A549 (cell line): Measurements from ENCODE around the gene CPT1A. TPM values are rescaled to one million over a fixed set of nuclear protein-coding genes. Genes with fewer than 3 reads are reported as not detected.
A peak's percentile ranks its signal among the peaks of the same experiment; 100 is the strongest.
"Not testable (repeated sequence)": the region's sequence is repeated elsewhere in the genome, so short reads cannot be mapped to it uniquely, and the experiment has no call there.

Experiments used
- ATAC-seq, 2 experiments: fragments of 200-7000 bp in 1 of 2; fragments of >200 bp in 1 of 2; cut with Nextera tagmentation in 1 of 2; cut with Tn5 transposase in 1 of 2; 3 replicates each; pipeline versions ENCODE4 v1.8.0 to v1.9.1; 2018 to 2020; ENCODE audit warnings: mild to moderate bottlenecking in 1 of 2, moderate library complexity in 1 of 2
- CTCF ChIA-PET: fragments of 300-600 bp; sonication (Branson Sonifier 250); formaldehyde crosslinking; extraction: SDS; loops from one replicate; lab custom pipeline; 2021; ENCODE audit warnings: antibody characterized with exemption, inconsistent platforms; lab: Yijun Ruan, JAX
- POLR2A ChIA-PET: fragments of 350-600 bp; formaldehyde crosslinking; extraction: SDS; loops from one replicate; lab custom pipeline; 2021; ENCODE audit warnings: antibody characterized with exemption, inconsistent platforms; lab: Yijun Ruan, JAX
- DNase-seq, 2 experiments: peaks; one replicate each; pipeline versions ENCODE4 v3.0.0 to v3.0.0-alpha.2; 2011 to 2016; ENCODE audit warnings: low read depth in 1 of 2, low spot score in 1 of 2
- FAIRE-seq: peaks from 2 replicates; lab custom pipeline; 2011; peaks lifted over from hg19 to GRCh38; lab: Jason Lieb, UNC
- H3K27ac ChIP-seq, 2 experiments: fragments of >200 bp; sonication (Bioruptor Twin); formaldehyde crosslinking; 3 replicates each; pipeline ENCODE4 v1.5.1; 2016 to 2017
- H3K4me1 ChIP-seq: fragments of >200 bp; sonication (Bioruptor Twin); formaldehyde crosslinking; 3 replicates; pipeline ENCODE4 v1.6.1; 2016
- H3K4me2 ChIP-seq: fragments of >200 bp; sonication (Bioruptor Twin); formaldehyde crosslinking; 3 replicates; pipeline ENCODE4 v1.6.1; 2016
- H3K4me3 ChIP-seq: fragments of >200 bp; sonication (Bioruptor Twin); formaldehyde crosslinking; 3 replicates; pipeline ENCODE4 v1.5.1; 2016
- H3K9me3 ChIP-seq: fragments of >200 bp; sonication (Bioruptor Twin); formaldehyde crosslinking; 3 replicates; pipeline ENCODE4 v1.6.1; 2016
- CHD2 ChIP-seq: fragments of 150-350 bp; IDR thresholded peaks from 2 replicates; pipeline ENCODE4 v1.6.1; 2014; ENCODE audit warnings: low read length; ENCODE audit not compliant: partially characterized antibody
- ESRRA ChIP-seq: fragments of 150-350 bp; IDR thresholded peaks from 2 replicates; pipeline ENCODE4 v1.6.1; 2014; ENCODE audit warnings: mild to moderate bottlenecking, low read length, borderline replicate concordance
- FOSL2 ChIP-seq, 2 experiments: fragments of 450-650 bp in 1 of 2; fragments of >200 bp in 1 of 2; sonication (Bioruptor Twin) in 1 of 2; formaldehyde crosslinking; IDR thresholded peaks; 2 replicates each; pipeline versions ENCODE4 v1.5.0 to v1.6.1; 2016 to 2020; ENCODE audit warnings: mild to moderate bottlenecking in 1 of 2, moderate library complexity in 1 of 2
- KDM1A ChIP-seq: fragments of 200-600 bp; sonication (generic); IDR thresholded peaks from 2 replicates; pipeline ENCODE4 v1.6.1; 2016; ENCODE audit warnings: low read depth, mild to moderate bottlenecking
- NFE2L2 ChIP-seq: fragments of 150-350 bp; conservative IDR thresholded peaks from 2 replicates; pipeline ENCODE4 v1.6.1; 2014; ENCODE audit warnings: low read length
- RNF2 ChIP-seq: fragments of 200-600 bp; sonication (generic); IDR thresholded peaks from 2 replicates; pipeline ENCODE4 v1.6.1; 2016; ENCODE audit warnings: low read depth, mild to moderate bottlenecking, antibody characterized with exemption, moderate library complexity, borderline replicate concordance
- SREBF2 ChIP-seq: fragments of 450-650 bp; IDR thresholded peaks from 2 replicates; pipeline ENCODE4 v1.6.1; 2014; ENCODE audit warnings: mild to moderate bottlenecking, moderate library complexity
- WGBS: methylation state at CpG from one replicate; pipeline ENCODE4 v1.1.6; 2017; ENCODE audit errors: missing lambda C conversion rate; 5-methylcytosine and 5-hydroxymethylcytosine counted together
- polyA plus RNA-seq, 4 experiments: library from polyadenylated mRNA; depleted of rRNA in 3 of 4; stranded (reverse); fragments of >200 nt; fragmentation: RNase III in 1 of 4; extraction: RNeasy Plus Mini Kit Qiagen cat#74134 plus additional on column Dnase treatment in 1 of 4; gene quantifications; 2 replicates in 3 of 4; 3 replicates in 1 of 4; pipeline ENCODE4 v1.2.3, GENCODE V29; 2011 to 2017
- TF ChIP-seq, protein P1 (sequence below): fragments of 200-600 bp; sonication (generic); IDR thresholded peaks from 2 replicates; pipeline ENCODE4 v1.6.1; 2016; ENCODE audit warnings: antibody characterized with exemption, mild to moderate bottlenecking, moderate library complexity
- TF ChIP-seq, protein P2 (sequence below): fragments of >200 bp; sonication (Bioruptor Twin); formaldehyde crosslinking; IDR thresholded peaks from 3 replicates; pipeline ENCODE4 v1.5.1; 2016
- TF ChIP-seq, protein P3 (sequence below): fragments of 250-450 bp; sonication (Bioruptor Pico); IDR thresholded peaks from 2 replicates; pipeline ENCODE4 v1.5.0; 2020; ENCODE audit warnings: low read depth, mild to moderate bottlenecking, moderate library complexity

The CPT1A gene
- polyA plus RNA-seq, 2 of the 4 experiments (the other 2 are of a cell fraction), result 15.0 to 21.4 TPM

DNA sequence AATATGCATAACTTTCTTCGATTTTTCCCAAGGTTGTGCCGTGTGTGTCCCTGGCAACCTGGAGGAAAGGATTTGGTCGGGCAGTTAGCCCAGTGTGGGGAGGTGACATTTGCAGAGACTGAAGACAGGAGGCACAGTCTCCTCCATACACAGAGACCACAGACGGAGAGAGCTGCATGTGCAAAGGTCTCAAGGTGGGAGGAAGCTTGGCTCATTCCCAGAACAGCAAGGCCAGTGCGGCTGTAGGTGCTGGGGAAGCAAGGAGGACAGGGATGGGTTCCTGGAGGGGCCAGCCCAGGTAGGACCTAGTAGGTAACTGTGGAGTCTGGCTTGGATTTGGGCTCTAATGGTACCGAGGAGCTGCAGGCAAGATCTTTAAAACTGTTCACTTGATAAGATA, 20.7 kb upstream of the CPT1A start (continued):
- TF ChIP-seq, protein P1, sequence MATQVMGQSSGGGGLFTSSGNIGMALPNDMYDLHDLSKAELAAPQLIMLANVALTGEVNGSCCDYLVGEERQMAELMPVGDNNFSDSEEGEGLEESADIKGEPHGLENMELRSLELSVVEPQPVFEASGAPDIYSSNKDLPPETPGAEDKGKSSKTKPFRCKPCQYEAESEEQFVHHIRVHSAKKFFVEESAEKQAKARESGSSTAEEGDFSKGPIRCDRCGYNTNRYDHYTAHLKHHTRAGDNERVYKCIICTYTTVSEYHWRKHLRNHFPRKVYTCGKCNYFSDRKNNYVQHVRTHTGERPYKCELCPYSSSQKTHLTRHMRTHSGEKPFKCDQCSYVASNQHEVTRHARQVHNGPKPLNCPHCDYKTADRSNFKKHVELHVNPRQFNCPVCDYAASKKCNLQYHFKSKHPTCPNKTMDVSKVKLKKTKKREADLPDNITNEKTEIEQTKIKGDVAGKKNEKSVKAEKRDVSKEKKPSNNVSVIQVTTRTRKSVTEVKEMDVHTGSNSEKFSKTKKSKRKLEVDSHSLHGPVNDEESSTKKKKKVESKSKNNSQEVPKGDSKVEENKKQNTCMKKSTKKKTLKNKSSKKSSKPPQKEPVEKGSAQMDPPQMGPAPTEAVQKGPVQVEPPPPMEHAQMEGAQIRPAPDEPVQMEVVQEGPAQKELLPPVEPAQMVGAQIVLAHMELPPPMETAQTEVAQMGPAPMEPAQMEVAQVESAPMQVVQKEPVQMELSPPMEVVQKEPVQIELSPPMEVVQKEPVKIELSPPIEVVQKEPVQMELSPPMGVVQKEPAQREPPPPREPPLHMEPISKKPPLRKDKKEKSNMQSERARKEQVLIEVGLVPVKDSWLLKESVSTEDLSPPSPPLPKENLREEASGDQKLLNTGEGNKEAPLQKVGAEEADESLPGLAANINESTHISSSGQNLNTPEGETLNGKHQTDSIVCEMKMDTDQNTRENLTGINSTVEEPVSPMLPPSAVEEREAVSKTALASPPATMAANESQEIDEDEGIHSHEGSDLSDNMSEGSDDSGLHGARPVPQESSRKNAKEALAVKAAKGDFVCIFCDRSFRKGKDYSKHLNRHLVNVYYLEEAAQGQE, result no peak
- no peak for TF ChIP-seq FOSL2 (IDR thresholded peaks at IDR 0.05)
- no peak for TF ChIP-seq FOSL2 (CRISPR knock-in tag; IDR thresholded peaks at IDR 0.05)

DNA sequence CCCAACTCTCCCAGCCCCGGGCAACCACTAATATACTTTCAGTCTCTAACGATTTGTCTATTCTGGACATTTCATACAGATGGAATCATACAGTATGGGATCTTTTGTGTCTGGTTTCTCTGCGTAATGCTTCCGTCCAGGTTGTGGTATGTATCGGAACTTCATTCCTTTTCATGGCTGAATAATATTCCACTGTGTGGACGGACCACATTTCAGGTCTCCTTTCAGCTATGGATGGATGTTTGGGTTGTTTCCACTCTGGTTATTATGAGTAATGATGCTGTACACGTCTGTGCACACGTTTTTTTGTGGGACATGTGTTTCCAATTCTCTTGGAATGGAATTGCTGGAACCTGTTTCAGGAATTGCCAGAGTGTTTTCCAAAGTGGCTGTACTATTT, 17.4 kb upstream of the CPT1A start:
- no peak for DNase-seq
- Histone ChIP-seq H3K4me1 (peaks cover 22% of the 10 kb centered on the region), H3K9me3 (peaks cover 5% of the 10 kb centered on the region; the same call in 2 of the 3 replicates), H3K27ac (no peak overlapping the region), H3K4me3 (no peak overlapping the region), H3K4me2 (no peak overlapping the region)
- ChIA-PET POLR2A (no interaction called here), CTCF (no interaction called here)
- no peak for FAIRE-seq
- ATAC-seq, result no peak
- TF ChIP-seq SREBF2 (no peak), KDM1A (peak; percentile 73)
- 70% methylated on average over 8 of the region's 8 CpGs for WGBS

- CTCF ChIA-PET, result no interaction called here
- Histone ChIP-seq H3K4me1 (peaks cover 22% of the 10 kb centered on the region), H3K9me3 (no peaks in the 10 kb centered on the region), H3K4me3 (no peak overlapping the region), H3K27ac (peak overlapping the region; percentile 31 to 80), H3K4me2 (peak overlapping the region; percentile 55)
- DNase-seq, result no peak
- TF ChIP-seq CHD2, result no peak
- TF ChIP-seq, protein P2, sequence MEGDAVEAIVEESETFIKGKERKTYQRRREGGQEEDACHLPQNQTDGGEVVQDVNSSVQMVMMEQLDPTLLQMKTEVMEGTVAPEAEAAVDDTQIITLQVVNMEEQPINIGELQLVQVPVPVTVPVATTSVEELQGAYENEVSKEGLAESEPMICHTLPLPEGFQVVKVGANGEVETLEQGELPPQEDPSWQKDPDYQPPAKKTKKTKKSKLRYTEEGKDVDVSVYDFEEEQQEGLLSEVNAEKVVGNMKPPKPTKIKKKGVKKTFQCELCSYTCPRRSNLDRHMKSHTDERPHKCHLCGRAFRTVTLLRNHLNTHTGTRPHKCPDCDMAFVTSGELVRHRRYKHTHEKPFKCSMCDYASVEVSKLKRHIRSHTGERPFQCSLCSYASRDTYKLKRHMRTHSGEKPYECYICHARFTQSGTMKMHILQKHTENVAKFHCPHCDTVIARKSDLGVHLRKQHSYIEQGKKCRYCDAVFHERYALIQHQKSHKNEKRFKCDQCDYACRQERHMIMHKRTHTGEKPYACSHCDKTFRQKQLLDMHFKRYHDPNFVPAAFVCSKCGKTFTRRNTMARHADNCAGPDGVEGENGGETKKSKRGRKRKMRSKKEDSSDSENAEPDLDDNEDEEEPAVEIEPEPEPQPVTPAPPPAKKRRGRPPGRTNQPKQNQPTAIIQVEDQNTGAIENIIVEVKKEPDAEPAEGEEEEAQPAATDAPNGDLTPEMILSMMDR, result peak; percentile 27; the same call in 1 of the 3 replicates
- TF ChIP-seq, protein P3, sequence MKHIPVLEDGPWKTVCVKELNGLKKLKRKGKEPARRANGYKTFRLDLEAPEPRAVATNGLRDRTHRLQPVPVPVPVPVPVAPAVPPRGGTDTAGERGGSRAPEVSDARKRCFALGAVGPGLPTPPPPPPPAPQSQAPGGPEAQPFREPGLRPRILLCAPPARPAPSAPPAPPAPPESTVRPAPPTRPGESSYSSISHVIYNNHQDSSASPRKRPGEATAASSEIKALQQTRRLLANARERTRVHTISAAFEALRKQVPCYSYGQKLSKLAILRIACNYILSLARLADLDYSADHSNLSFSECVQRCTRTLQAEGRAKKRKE (CRISPR knock-in tag), result no peak
- no peak for TF ChIP-seq NFE2L2
- TF ChIP-seq RNF2, result no peak
- TF ChIP-seq ESRRA, result no peak
- POLR2A ChIA-PET, result no interaction called here
- 59% methylated on average over 8 of the region's 8 CpGs for WGBS
- no peak for FAIRE-seq
- ATAC-seq, result peak; percentile 60 to 71
These were observed 15.4 kb upstream of the CPT1A start for GRCh38 chr11:68857037-68857586.

DNA sequence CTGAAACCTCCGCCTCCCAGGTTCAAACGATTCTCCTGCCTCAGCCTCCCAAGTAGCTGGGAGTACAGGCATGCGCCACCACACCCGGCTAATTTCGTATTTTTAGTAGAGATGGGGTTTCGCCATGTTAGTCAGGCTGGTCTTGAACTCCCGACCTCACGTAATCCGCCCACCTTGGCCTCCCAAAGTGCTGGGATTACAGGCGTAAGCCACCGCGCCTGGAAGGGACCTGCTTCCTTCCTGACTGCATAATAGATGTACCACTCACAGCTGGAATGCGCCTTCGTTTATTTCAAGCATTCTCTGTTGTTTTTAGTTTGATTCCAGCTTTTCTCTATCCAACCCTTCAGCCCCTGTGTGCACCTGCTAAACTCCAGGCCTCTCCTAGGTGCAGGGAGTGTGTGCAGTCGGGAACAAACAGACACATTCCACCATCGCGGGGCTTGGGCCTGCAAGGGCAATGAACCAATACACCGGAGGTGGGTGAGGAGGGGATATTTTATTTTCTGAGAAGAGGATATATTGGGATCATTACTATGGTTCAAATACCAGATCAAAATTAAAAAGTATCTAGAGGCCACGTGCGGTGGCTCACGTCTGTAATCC, 14.8 kb upstream of the CPT1A start:
- FAIRE-seq, CTCF ChIA-PET, H3K4me3 ChIP-seq, POLR2A ChIA-PET, H3K9me3 ChIP-seq, DNase-seq, ATAC-seq: not testable (repeated sequence)
- Histone ChIP-seq H3K4me1 (peaks cover 22% of the 10 kb centered on the region), H3K4me2 (peak overlapping the region; percentile 55), H3K27ac (peak overlapping the region; percentile 31 to 80)
- 93% methylated on average over 21 of the region's 21 CpGs for WGBS
